Keratinocyte (primary cell): ENCODE results near the gene KBTBD7.

Source experiments
- EZH2 ChIP-seq: IDR thresholded peaks from one replicate; pipeline ENCODE4 v1.6.1; 2012; ENCODE audit warnings: inconsistent platforms, mild to moderate bottlenecking, low read length, moderate library complexity
- TF ChIP-seq, protein P1 (sequence below), 3 experiments: IDR thresholded peaks in 1 of 3; conservative IDR thresholded peaks in 1 of 3; optimal IDR thresholded peaks in 1 of 3; 2 replicates in 2 of 3; 3 replicates in 1 of 3; pipeline versions ENCODE3 to v1.5.1; 2011; ENCODE audit warnings: low read length in 3 of 3, mild to moderate bottlenecking in 3 of 3, moderate library complexity in 2 of 3, control low read depth in 1 of 3, inconsistent platforms in 1 of 3; ENCODE audit not compliant: insufficient read depth in 2 of 3; ENCODE audit errors: extremely low read depth in 1 of 3

DNA sequence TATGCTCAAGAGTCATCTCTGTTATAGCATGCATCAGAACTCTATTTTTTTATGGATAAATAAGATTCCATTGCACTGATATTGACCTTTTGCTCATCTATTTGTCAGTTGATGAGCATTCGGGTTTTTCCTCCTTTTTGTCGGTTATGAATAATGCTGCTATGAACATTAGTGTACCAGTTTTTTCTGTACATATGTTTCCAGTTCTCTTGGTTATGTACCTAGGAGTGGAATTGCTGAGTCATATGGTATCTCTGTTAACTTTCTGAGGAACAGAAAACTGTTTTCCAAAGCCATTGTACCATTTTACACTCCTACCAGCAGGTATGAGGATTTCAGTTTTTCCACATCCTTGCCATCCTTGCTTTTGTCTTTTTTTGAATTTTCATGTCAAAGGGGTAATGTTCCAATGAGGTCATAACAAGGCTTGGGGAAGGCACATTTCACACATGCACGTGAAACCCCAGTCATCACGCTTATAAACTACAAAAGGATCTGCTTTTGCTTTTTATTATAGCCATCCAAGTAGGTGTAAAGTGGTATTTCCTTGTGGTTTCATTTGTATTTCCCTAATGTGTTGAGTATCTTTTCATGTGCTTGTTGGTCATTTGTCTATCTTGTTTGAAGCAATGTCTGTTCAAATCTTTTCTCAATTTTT is 14.6 kb downstream of the KBTBD7 start:
- TF ChIP-seq, protein P1, sequence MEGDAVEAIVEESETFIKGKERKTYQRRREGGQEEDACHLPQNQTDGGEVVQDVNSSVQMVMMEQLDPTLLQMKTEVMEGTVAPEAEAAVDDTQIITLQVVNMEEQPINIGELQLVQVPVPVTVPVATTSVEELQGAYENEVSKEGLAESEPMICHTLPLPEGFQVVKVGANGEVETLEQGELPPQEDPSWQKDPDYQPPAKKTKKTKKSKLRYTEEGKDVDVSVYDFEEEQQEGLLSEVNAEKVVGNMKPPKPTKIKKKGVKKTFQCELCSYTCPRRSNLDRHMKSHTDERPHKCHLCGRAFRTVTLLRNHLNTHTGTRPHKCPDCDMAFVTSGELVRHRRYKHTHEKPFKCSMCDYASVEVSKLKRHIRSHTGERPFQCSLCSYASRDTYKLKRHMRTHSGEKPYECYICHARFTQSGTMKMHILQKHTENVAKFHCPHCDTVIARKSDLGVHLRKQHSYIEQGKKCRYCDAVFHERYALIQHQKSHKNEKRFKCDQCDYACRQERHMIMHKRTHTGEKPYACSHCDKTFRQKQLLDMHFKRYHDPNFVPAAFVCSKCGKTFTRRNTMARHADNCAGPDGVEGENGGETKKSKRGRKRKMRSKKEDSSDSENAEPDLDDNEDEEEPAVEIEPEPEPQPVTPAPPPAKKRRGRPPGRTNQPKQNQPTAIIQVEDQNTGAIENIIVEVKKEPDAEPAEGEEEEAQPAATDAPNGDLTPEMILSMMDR (optimal IDR thresholded peaks at IDR 0.05 in 1 of 3, IDR thresholded peaks at IDR 0.05 in 1 of 3, conservative IDR thresholded peaks at IDR 0.05 in 1 of 3; ENCODE audit: extremely low read depth in 1 of 3, insufficient read depth in 2 of 3, low read length in 3 of 3) = no peak
- TF ChIP-seq EZH2 = no peak
